CD14-positive monocyte (primary cell): ENCODE results near the gene PSMD13. TPM values are rescaled to one million over a fixed set of nuclear protein-coding genes. Genes with fewer than 3 reads are reported as not detected.
A peak's percentile ranks its signal among the peaks of the same experiment; 100 is the strongest.

Source experiments
- DNase-seq, 3 donors: peaks; one replicate each; pipeline ENCODE4 v3.0.0-alpha.2; 2011 to 2022
- H2AFZ ChIP-seq: 2 replicates; pipeline ENCODE4 v1.6.0; 2012; ENCODE audit warnings: mild to moderate bottlenecking, low read depth, low read length, inconsistent platforms; ENCODE audit not compliant: insufficient read depth, poor library complexity, severe bottlenecking
- H3K27ac ChIP-seq, 2 donors: 1 replicate in 1 of 2; 2 replicates in 1 of 2; pipeline ENCODE4 v1.5.1; 2012 to 2013; ENCODE audit warnings: low read length in 2 of 2, control low read depth in 1 of 2, inconsistent platforms in 1 of 2, low read depth in 1 of 2, mild to moderate bottlenecking in 1 of 2
- H3K27me3 ChIP-seq, 2 donors: one replicate each; pipeline versions ENCODE4 v1.6.0 to v1.6.1; 2011 to 2013; ENCODE audit warnings: low read length in 2 of 2; ENCODE audit not compliant: control insufficient read depth in 2 of 2, insufficient read depth in 2 of 2
- H3K36me3 ChIP-seq, 2 donors: replicated peaks in 1 of 2; 1 replicate in 1 of 2; 2 replicates in 1 of 2; pipeline versions ENCODE4 v1.5.1 to v1.6.1; 2012 to 2013; ENCODE audit warnings: low read length in 2 of 2, control low read depth in 1 of 2, inconsistent platforms in 1 of 2, mild to moderate bottlenecking in 1 of 2; ENCODE audit not compliant: insufficient read depth in 2 of 2, control insufficient read depth in 1 of 2
- H3K4me1 ChIP-seq, 2 donors: 1 replicate in 1 of 2; 2 replicates in 1 of 2; pipeline versions ENCODE4 v1.5.1 to v1.6.1; 2012 to 2013; ENCODE audit warnings: low read length in 2 of 2, control low read depth in 1 of 2, inconsistent platforms in 1 of 2, mild to moderate bottlenecking in 1 of 2, moderate library complexity in 1 of 2; ENCODE audit not compliant: insufficient read depth in 2 of 2, control insufficient read depth in 1 of 2
- H3K4me2 ChIP-seq: replicated peaks from 2 replicates; pipeline ENCODE3; 2012; ENCODE audit warnings: low read length, moderate library complexity, mild to moderate bottlenecking; ENCODE audit not compliant: poor library complexity, severe bottlenecking; ENCODE audit errors: extremely low read depth
- H3K4me3 ChIP-seq, 3 experiments: fragments of 200-600 bp in 1 of 3; sonication (generic) in 1 of 3; replicated peaks in 1 of 3; 1 replicate in 2 of 3; 2 replicates in 1 of 3; pipeline ENCODE4 v1.5.1; 2011 to 2013; ENCODE audit warnings: low read length in 3 of 3, mild to moderate bottlenecking in 3 of 3, control low read depth in 2 of 3, low read depth in 2 of 3, inconsistent platforms in 1 of 3, moderate library complexity in 1 of 3
- H3K79me2 ChIP-seq: 2 replicates; pipeline ENCODE4 v1.6.0; 2012; ENCODE audit warnings: mild to moderate bottlenecking, control low read depth, inconsistent platforms, low read length, moderate library complexity; ENCODE audit not compliant: insufficient read depth
- H3K9ac ChIP-seq: 2 replicates; pipeline ENCODE4 v1.6.0; 2017; ENCODE audit warnings: low read length, mild to moderate bottlenecking; ENCODE audit not compliant: insufficient read depth, poor library complexity, severe bottlenecking
- H3K9me3 ChIP-seq, 2 donors: replicated peaks in 1 of 2; 1 replicate in 1 of 2; 2 replicates in 1 of 2; pipeline versions ENCODE4 v1.5.1 to v1.6.1; 2012 to 2013; ENCODE audit warnings: low read length in 2 of 2, control low read depth in 1 of 2; ENCODE audit not compliant: control insufficient read depth in 1 of 2, insufficient read depth in 1 of 2
- H4K20me1 ChIP-seq: 2 replicates; pipeline ENCODE4 v1.6.0; 2012; ENCODE audit warnings: mild to moderate bottlenecking, low read length, control low read depth, moderate library complexity; ENCODE audit not compliant: insufficient read depth
- H3K27ac Mint-ChIP-seq, 7 donors: one replicate each; pipeline ENCODE4 v1.8.0; 2020; ENCODE audit warnings: mild to moderate bottlenecking in 7 of 7, mixed read lengths in 7 of 7, moderate library complexity in 6 of 7, inconsistent platforms in 2 of 7
- H3K27me3 Mint-ChIP-seq, 3 donors: one replicate each; pipeline ENCODE4 v1.8.0; 2021 to 2022; ENCODE audit warnings: low read depth in 3 of 3, mild to moderate bottlenecking in 3 of 3, mixed read lengths in 3 of 3, moderate library complexity in 3 of 3, inconsistent platforms in 1 of 3
- H3K36me3 Mint-ChIP-seq, 2 donors: one replicate each; pipeline ENCODE4 v1.8.0; 2020; ENCODE audit warnings: mixed read lengths in 2 of 2, inconsistent platforms in 1 of 2, mild to moderate bottlenecking in 1 of 2
- H3K4me1 Mint-ChIP-seq: one replicate; pipeline ENCODE4 v1.8.0; 2020; ENCODE audit warnings: mild to moderate bottlenecking, mixed read lengths
- H3K4me3 Mint-ChIP-seq, 2 donors: one replicate each; pipeline ENCODE4 v1.8.0; 2020; ENCODE audit warnings: mild to moderate bottlenecking in 2 of 2, mixed read lengths in 2 of 2, moderate library complexity in 1 of 2
- H3K9me3 Mint-ChIP-seq, 7 donors: one replicate each; pipeline ENCODE4 v1.8.0; 2020 to 2022; ENCODE audit warnings: mixed read lengths in 7 of 7, mild to moderate bottlenecking in 6 of 7, moderate library complexity in 6 of 7, inconsistent platforms in 2 of 7
- CTCF ChIP-seq: fragments of 200-600 bp; IDR thresholded peaks from one replicate; pipeline ENCODE4 v1.8.0; 2022; ENCODE audit warnings: antibody characterized with exemption, mild to moderate bottlenecking
- WGBS: methylation state at CpG from one replicate; pipeline ENCODE4 v1.1.5; 2013; ENCODE audit warnings: missing lambda C conversion rate; ENCODE audit not compliant: insufficient coverage; 5-methylcytosine and 5-hydroxymethylcytosine counted together
- intact Hi-C, 2 donors: fragments of 100-400 bp; cut with micrococcal nuclease; formaldehyde crosslinking; loops; one replicate each; pipeline versions ENCODE4 v1.15.0 to v1.15.1; 2023
- polyA plus RNA-seq, 3 donors: library from polyadenylated mRNA; depleted of rRNA in 1 of 3; unstranded in 2 of 3; stranded (reverse) in 1 of 3; fragments of 300-500 nt in 2 of 3; fragments of >200 nt in 1 of 3; fragmentation: Illumina TruSeq in 2 of 3; gene quantifications; 1 replicate in 2 of 3; 2 replicates in 1 of 3; pipeline ENCODE4 v1.2.3, GENCODE V29; 2012 to 2021

PSMD13 gene
- polyA plus RNA-seq, 3 donors = 136 to 272 (median 218) TPM

- H3K9me3 Mint-ChIP-seq = peaks cover 0 to 25% (median 10%) of the 10 kb centered on the region in 7 donors
- H3K4me1 Mint-ChIP-seq = peaks cover 31% of the 10 kb centered on the region
- DNase-seq = no peak
- no peaks in the 10 kb centered on the region for H3K79me2 ChIP-seq
- H3K27ac Mint-ChIP-seq = no peak overlapping the region
- H3K36me3 ChIP-seq = no peaks in the 10 kb centered on the region
- H3K9me3 ChIP-seq = peaks cover 0 to 13% of the 10 kb centered on the region in 2 donors
- no peak overlapping the region for H3K9ac ChIP-seq
- H3K27me3 Mint-ChIP-seq = peaks cover 56 to 84% (median 59%) of the 10 kb centered on the region in 3 donors
- no peak overlapping the region for H2AFZ ChIP-seq
- WGBS = 97% methylated on average over 20 of the region's 24 CpGs
- H3K27me3 ChIP-seq = peaks cover 29 to 58% of the 10 kb centered on the region in 2 donors
- H4K20me1 ChIP-seq = peaks cover 5% of the 10 kb centered on the region
- no peak for TF ChIP-seq CTCF
- peaks cover 9 to 20% of the 10 kb centered on the region in 2 donors for H3K36me3 Mint-ChIP-seq
- H3K27ac ChIP-seq = no peak overlapping the region
- H3K4me2 ChIP-seq = no peak overlapping the region
- intact Hi-C loops = loop anchor here in 1 of 2 donors (5.0 kb wide), 1 partner anchor 32 kb away; no protein-coding TSS in a partner anchor
- no peak overlapping the region for H3K4me3 ChIP-seq
- H3K4me1 ChIP-seq = peaks cover 30 to 39% of the 10 kb centered on the region in 2 donors
- no peak overlapping the region for H3K4me3 Mint-ChIP-seq
Measured at GRCh38 chr11:284105-285020, 47.6 kb downstream of the PSMD13 start.

GRCh38 chr11:285021-285893 is 48.5 kb downstream of the PSMD13 start:
- Histone ChIP-seq H3K4me2 (no peak overlapping the region), H3K9ac (no peak overlapping the region), H3K27ac (no peak overlapping the region), H3K9me3 (peaks cover 0 to 13% of the 10 kb centered on the region in 2 donors), H3K4me1 (peaks cover 27 to 37% of the 10 kb centered on the region in 2 donors), H3K79me2 (no peaks in the 10 kb centered on the region), H3K36me3 (no peaks in the 10 kb centered on the region), H4K20me1 (peaks cover 5% of the 10 kb centered on the region), H2AFZ (no peak overlapping the region), H3K4me3 (no peak overlapping the region), H3K27me3 (peaks cover 24 to 51% of the 10 kb centered on the region in 2 donors)
- peaks cover 59 to 84% (median 61%) of the 10 kb centered on the region in 3 donors for H3K27me3 Mint-ChIP-seq
- H3K27ac Mint-ChIP-seq = no peak overlapping the region
- 92% methylated on average over 25 of the region's 29 CpGs for WGBS
- H3K4me3 Mint-ChIP-seq = peak overlapping the region in 1 of 2 donors; percentile 40
- peaks cover 0 to 27% (median 10%) of the 10 kb centered on the region in 7 donors for H3K9me3 Mint-ChIP-seq
- intact Hi-C loops = loop anchor here in 1 of 2 donors (5.0 kb wide), 1 partner anchor 33 kb away; no protein-coding TSS in a partner anchor
- no peak for TF ChIP-seq CTCF
- H3K4me1 Mint-ChIP-seq = peaks cover 32% of the 10 kb centered on the region
- H3K36me3 Mint-ChIP-seq = peaks cover 9 to 19% of the 10 kb centered on the region in 2 donors
- DNase-seq = no peak
